ENCODE data around the gene DCC. TPM values are rescaled to one million over a fixed set of nuclear protein-coding genes. Genes with fewer than 3 reads are reported as not detected.

Gene DCC
- total and polyA plus RNA-seq, 11 donors = 0.02 TPM; not detected in 10

- Histone ChIP-seq H3K9me3 (no peaks in the 10 kb centered on the region), H3K27ac (no peak overlapping the region), H3K4me1 (no peaks in the 10 kb centered on the region), H3K4me3 (no peak overlapping the region), H3K36me3 (no peaks in the 10 kb centered on the region), H3K27me3 (no peaks in the 10 kb centered on the region)
- DNase-seq (no peak), ATAC-seq (no peak)
- intact Hi-C loops (cut with DNase I) = no loop called here
- TF ChIP-seq CTCF (IDR thresholded peaks at IDR 0.05) = no peak
- WGBS, 4 donors = 53 to 72% (median 67%) methylated on average over 2 of the region's 2 CpGs
Measured at GRCh38 chr18:52750995-52751394, 411.0 kb downstream of the DCC start.

GRCh38 chr18:52764316-52764715 lies 424.3 kb downstream of the DCC start:
- WGBS, 4 donors = 21 to 34% (median 28%) methylated on average over 3 of the region's 3 CpGs

GRCh38 chr18:52766002-52766545 lies 426.1 kb downstream of the DCC start:
- 78 to 80% (median 79%) methylated on average over 8 to 9 of the region's 9 CpGs for WGBS, 4 donors
- TF ChIP-seq POLR2A (IDR thresholded peaks at IDR 0.05) (no peak), CTCF (IDR thresholded peaks at IDR 0.05) (no peak)
- ATAC-seq = no peak
- peak in 1 of 5 donors; percentile 33 for DNase-seq
- H3K27ac ChIP-seq = no peak overlapping the region
- no peak overlapping the region for H3K4me3 ChIP-seq
- no peaks in the 10 kb centered on the region for H3K9me3 ChIP-seq
- intact Hi-C loops (cut with DNase I) = no loop called here
- no peaks in the 10 kb centered on the region for H3K4me1 ChIP-seq
- no peaks in the 10 kb centered on the region for H3K27me3 ChIP-seq
- no peaks in the 10 kb centered on the region for H3K36me3 ChIP-seq

More at GRCh38 chr18:52764316-52764715, 424.3 kb downstream of the DCC start:
- intact Hi-C loops (cut with DNase I) = no loop called here
- no peak for TF ChIP-seq POLR2A (IDR thresholded peaks at IDR 0.05)
- no peak for TF ChIP-seq CTCF (IDR thresholded peaks at IDR 0.05)
- H3K27me3 ChIP-seq = no peaks in the 10 kb centered on the region
- DNase-seq (no peak), ATAC-seq (no peak)
- H3K27ac ChIP-seq = no peak overlapping the region
- no peak overlapping the region for H3K4me3 ChIP-seq
- peaks cover 0 to 8% (median 0%) of the 10 kb centered on the region in 12 donors for H3K9me3 ChIP-seq
- H3K4me1 ChIP-seq = no peaks in the 10 kb centered on the region
- H3K36me3 ChIP-seq = no peaks in the 10 kb centered on the region

- H3K9me3 ChIP-seq = no peaks in the 10 kb centered on the region
- no peaks in the 10 kb centered on the region for H3K4me1 ChIP-seq
- TF ChIP-seq CTCF (IDR thresholded peaks at IDR 0.05) = no peak
- no peak for TF ChIP-seq POLR2A (IDR thresholded peaks at IDR 0.05)
- H3K36me3 ChIP-seq = no peaks in the 10 kb centered on the region
- ATAC-seq (no peak), DNase-seq (no peak)
- WGBS, 4 donors = 65 to 80% (median 74%) methylated on average over 5 of the region's 5 CpGs
- H3K27me3 ChIP-seq = no peaks in the 10 kb centered on the region
- H3K27ac ChIP-seq = no peak overlapping the region
- no peak overlapping the region for H3K4me3 ChIP-seq
- intact Hi-C loops (cut with DNase I) = no loop called here
Measured at GRCh38 chr18:52781113-52781512, 441.1 kb downstream of the DCC start.
